Measurements from ENCODE around the gene QRICH2. TPM values are rescaled to one million over a fixed set of nuclear protein-coding genes. Genes with fewer than 3 reads are reported as not detected.
"Not testable (repeated sequence)": the region's sequence is repeated elsewhere in the genome, so short reads cannot be mapped to it uniquely, and the experiment has no call there.

QRICH2 gene
- total RNA-seq, 2 experiments from 2014 or later = 0.63 to 1.2 TPM

- ChIA-PET CTCF (interaction anchor here (0.6 kb wide), 1 partner anchor 244 kb away, joined by 3 read pairs; no protein-coding TSS in a partner anchor), POLR2A (no interaction called here)
- no peak for DNase-seq
- ATAC-seq = no peak
- peaks cover 17% of the 10 kb centered on the region for H3K36me3 Mint-ChIP-seq (ENCODE audit: low read depth)
- no peak overlapping the region for H3K27ac Mint-ChIP-seq
- H3K4me1 Mint-ChIP-seq = peaks cover 18% of the 10 kb centered on the region
- H3K9me3 Mint-ChIP-seq (ENCODE audit: low read depth) = no peaks in the 10 kb centered on the region
- H3K4me3 Mint-ChIP-seq = no peak overlapping the region
- intact Hi-C loops (cut with DNase I, micrococcal nuclease) = no loop called here
- H3K27me3 Mint-ChIP-seq = no peaks in the 10 kb centered on the region
These were observed 42.4 kb upstream of the QRICH2 start for GRCh38 chr17:76350463-76350862.

GRCh38 chr17:76346936-76347335, 38.9 kb upstream of the QRICH2 start:
- POLR2A ChIA-PET; H3K4me3 Mint-ChIP-seq; H3K27me3 Mint-ChIP-seq; ATAC-seq; intact Hi-C loops (cut with DNase I, micrococcal nuclease); H3K27ac Mint-ChIP-seq; H3K9me3 Mint-ChIP-seq (ENCODE audit: low read depth); DNase-seq; CTCF ChIA-PET; H3K4me1 Mint-ChIP-seq: not testable (repeated sequence)
- peaks cover 22% of the 10 kb centered on the region for H3K36me3 Mint-ChIP-seq (ENCODE audit: low read depth)

- DNase-seq = no peak
These were observed 37.4 kb upstream of the QRICH2 start for GRCh38 chr17:76345377-76345974.

GRCh38 chr17:76343106-76343505, 35.0 kb upstream of the QRICH2 start:
- no peaks in the 10 kb centered on the region for H3K4me1 Mint-ChIP-seq
- intact Hi-C loops (cut with DNase I, micrococcal nuclease) = no loop called here
- no peak overlapping the region for H3K27ac Mint-ChIP-seq
- ATAC-seq = no peak
- H3K9me3 Mint-ChIP-seq (ENCODE audit: low read depth) = no peaks in the 10 kb centered on the region
- peaks cover 28% of the 10 kb centered on the region for H3K36me3 Mint-ChIP-seq (ENCODE audit: low read depth)
- CTCF ChIA-PET = interaction anchor here (0.7 to 2.0 kb wide), 2 partner anchors 42 to 1877 kb away, joined by 3 to 5 read pairs; no protein-coding TSS in a partner anchor
- no peaks in the 10 kb centered on the region for H3K27me3 Mint-ChIP-seq
- DNase-seq = no peak
- no peak overlapping the region for H3K4me3 Mint-ChIP-seq
- POLR2A ChIA-PET = no interaction called here

More at GRCh38 chr17:76345377-76345974, 37.4 kb upstream of the QRICH2 start:
- no peak overlapping the region for H3K4me3 Mint-ChIP-seq
- no peaks in the 10 kb centered on the region for H3K9me3 Mint-ChIP-seq (ENCODE audit: low read depth)
- intact Hi-C loops (cut with DNase I, micrococcal nuclease) = no loop called here
- peaks cover 25% of the 10 kb centered on the region for H3K36me3 Mint-ChIP-seq (ENCODE audit: low read depth)
- H3K4me1 Mint-ChIP-seq = no peaks in the 10 kb centered on the region
- ATAC-seq = no peak
- H3K27ac Mint-ChIP-seq = peak overlapping the region; percentile 1
- ChIA-PET CTCF (interaction anchor here (0.6 to 2.0 kb wide), 5 partner anchors 14 to 206 kb away, joined by 3 to 5 read pairs (median 4); no protein-coding TSS in a partner anchor), POLR2A (interaction anchor here (0.5 kb wide), 1 partner anchor 160 kb away, joined by 3 read pairs; no protein-coding TSS in a partner anchor)
- no peaks in the 10 kb centered on the region for H3K27me3 Mint-ChIP-seq

GRCh38 chr17:76341301-76341700, 33.2 kb upstream of the QRICH2 start:
- H3K36me3 Mint-ChIP-seq (ENCODE audit: low read depth) = peaks cover 18% of the 10 kb centered on the region
- no peaks in the 10 kb centered on the region for H3K27me3 Mint-ChIP-seq
- ChIA-PET POLR2A (no interaction called here), CTCF (no interaction called here)
- H3K4me1 Mint-ChIP-seq = no peaks in the 10 kb centered on the region
- DNase-seq (no peak), ATAC-seq (no peak)
- H3K27ac Mint-ChIP-seq = no peak overlapping the region
- intact Hi-C loops (cut with DNase I, micrococcal nuclease) = no loop called here
- H3K4me3 Mint-ChIP-seq = no peak overlapping the region
- no peaks in the 10 kb centered on the region for H3K9me3 Mint-ChIP-seq (ENCODE audit: low read depth)

- CTCF ChIA-PET = interaction anchor here (1.2 to 2.3 kb wide), 2 partner anchors 60 to 186 kb away, joined by 3 to 12 read pairs; no protein-coding TSS in a partner anchor
- H3K27me3 Mint-ChIP-seq = no peaks in the 10 kb centered on the region
- H3K4me3 Mint-ChIP-seq = no peak overlapping the region
- no peaks in the 10 kb centered on the region for H3K9me3 Mint-ChIP-seq (ENCODE audit: low read depth)
- no peak for ATAC-seq
- POLR2A ChIA-PET = interaction anchor here (0.6 kb wide), 1 partner anchor 170 kb away, joined by 5 read pairs; no protein-coding TSS in a partner anchor
- H3K27ac Mint-ChIP-seq = no peak overlapping the region
- DNase-seq = no peak
- no peaks in the 10 kb centered on the region for H3K4me1 Mint-ChIP-seq
- intact Hi-C loops (cut with DNase I, micrococcal nuclease) = no loop called here
- H3K36me3 Mint-ChIP-seq (ENCODE audit: low read depth) = peaks cover 9% of the 10 kb centered on the region
These were observed 29.3 kb upstream of the QRICH2 start for GRCh38 chr17:76337413-76337777.

GRCh38 chr17:76336756-76337412, 28.8 kb upstream of the QRICH2 start:
- no peak overlapping the region for H3K4me3 Mint-ChIP-seq
- DNase-seq (no peak), ATAC-seq (no peak)
- no peaks in the 10 kb centered on the region for H3K27me3 Mint-ChIP-seq
- H3K36me3 Mint-ChIP-seq (ENCODE audit: low read depth) = peaks cover 6% of the 10 kb centered on the region
- ChIA-PET CTCF (interaction anchor here (0.9 to 2.3 kb wide), 4 partner anchors 20 to 186 kb away, joined by 3 to 12 read pairs (median 3); no protein-coding TSS in a partner anchor), POLR2A (interaction anchor here (0.6 kb wide), 1 partner anchor 171 kb away, joined by 5 read pairs; no protein-coding TSS in a partner anchor)
- intact Hi-C loops (cut with DNase I, micrococcal nuclease) = no loop called here
- H3K4me1 Mint-ChIP-seq = no peaks in the 10 kb centered on the region
- no peak overlapping the region for H3K27ac Mint-ChIP-seq
- no peaks in the 10 kb centered on the region for H3K9me3 Mint-ChIP-seq (ENCODE audit: low read depth)

- intact Hi-C loops (cut with DNase I, micrococcal nuclease) = no loop called here
- ATAC-seq (no peak), DNase-seq (no peak)
- Mint-ChIP-seq H3K4me3 (no peak overlapping the region), H3K4me1 (no peaks in the 10 kb centered on the region), H3K9me3 (ENCODE audit: low read depth) (no peaks in the 10 kb centered on the region), H3K27ac (no peak overlapping the region), H3K36me3 (ENCODE audit: low read depth) (peaks cover 7% of the 10 kb centered on the region), H3K27me3 (no peaks in the 10 kb centered on the region)
- POLR2A ChIA-PET = interaction anchor here (0.6 kb wide), 1 partner anchor 241 kb away, joined by 3 read pairs; no protein-coding TSS in a partner anchor
- CTCF ChIA-PET = interaction anchor here (0.9 to 1.2 kb wide), 3 partner anchors 19 to 188 kb away, joined by 3 read pairs; no protein-coding TSS in a partner anchor
These were observed 27.8 kb upstream of the QRICH2 start for GRCh38 chr17:76335716-76336381.

- intact Hi-C loops (cut with DNase I, micrococcal nuclease) = no loop called here
- H3K4me3 Mint-ChIP-seq = no peak overlapping the region
- H3K27me3 Mint-ChIP-seq = no peaks in the 10 kb centered on the region
- no peaks in the 10 kb centered on the region for H3K4me1 Mint-ChIP-seq
- DNase-seq (no peak), ATAC-seq (no peak)
- CTCF ChIA-PET = interaction anchor here (0.6 to 1.0 kb wide), 3 partner anchors 9 to 59 kb away, joined by 3 to 5 read pairs (median 3); partner anchors contain the start of gene PRPSAP1
- H3K9me3 Mint-ChIP-seq (ENCODE audit: low read depth) = no peaks in the 10 kb centered on the region
- H3K27ac Mint-ChIP-seq = no peak overlapping the region
- POLR2A ChIA-PET = interaction anchor here (0.7 kb wide), 1 partner anchor 233 kb away, joined by 8 read pairs; no protein-coding TSS in a partner anchor
- peaks cover 5% of the 10 kb centered on the region for H3K36me3 Mint-ChIP-seq (ENCODE audit: low read depth)
These were observed 25.8 kb upstream of the QRICH2 start for GRCh38 chr17:76333673-76334505.

GRCh38 chr17:76331083-76331482, 23.0 kb upstream of the QRICH2 start:
- DNase-seq (no peak), ATAC-seq (no peak)
- intact Hi-C loops (cut with DNase I, micrococcal nuclease) = no loop called here
- H3K27me3 Mint-ChIP-seq = no peaks in the 10 kb centered on the region
- ChIA-PET CTCF (interaction anchor here (0.5 to 1.2 kb wide), 3 partner anchors 14 to 583 kb away, joined by 3 to 4 read pairs (median 3); partner anchors contain the start of gene QRICH2), POLR2A (no interaction called here)
- no peak overlapping the region for H3K4me3 Mint-ChIP-seq
- H3K4me1 Mint-ChIP-seq = no peaks in the 10 kb centered on the region
- H3K36me3 Mint-ChIP-seq (ENCODE audit: low read depth) = peaks cover 19% of the 10 kb centered on the region
- no peak overlapping the region for H3K27ac Mint-ChIP-seq
- no peaks in the 10 kb centered on the region for H3K9me3 Mint-ChIP-seq (ENCODE audit: low read depth)

GRCh38 chr17:76329664-76330063, 21.6 kb upstream of the QRICH2 start:
- no peak overlapping the region for H3K27ac Mint-ChIP-seq
- DNase-seq = no peak
- POLR2A ChIA-PET = no interaction called here
- CTCF ChIA-PET = interaction anchor here (0.6 to 1.5 kb wide), 6 partner anchors 19 to 310 kb away, joined by 3 to 5 read pairs (median 4); partner anchors contain the start of gene QRICH2
- no peaks in the 10 kb centered on the region for H3K4me1 Mint-ChIP-seq
- H3K4me3 Mint-ChIP-seq = no peak overlapping the region
- no peaks in the 10 kb centered on the region for H3K9me3 Mint-ChIP-seq (ENCODE audit: low read depth)
- H3K27me3 Mint-ChIP-seq = no peaks in the 10 kb centered on the region
- no peak for ATAC-seq
- H3K36me3 Mint-ChIP-seq (ENCODE audit: low read depth) = peaks cover 19% of the 10 kb centered on the region
- intact Hi-C loops (cut with DNase I, micrococcal nuclease) = no loop called here

Data from activated CD4-positive, alpha-beta T cell treated with anti-CD3 and anti-CD28 coated beads for 36 hours (primary cell).